ENCODE data around the gene GALNT13.

GRCh38 chr2:154381931-154382794 is 510.4 kb downstream of the GALNT13 start:
- TF ChIP-seq, protein P1, sequence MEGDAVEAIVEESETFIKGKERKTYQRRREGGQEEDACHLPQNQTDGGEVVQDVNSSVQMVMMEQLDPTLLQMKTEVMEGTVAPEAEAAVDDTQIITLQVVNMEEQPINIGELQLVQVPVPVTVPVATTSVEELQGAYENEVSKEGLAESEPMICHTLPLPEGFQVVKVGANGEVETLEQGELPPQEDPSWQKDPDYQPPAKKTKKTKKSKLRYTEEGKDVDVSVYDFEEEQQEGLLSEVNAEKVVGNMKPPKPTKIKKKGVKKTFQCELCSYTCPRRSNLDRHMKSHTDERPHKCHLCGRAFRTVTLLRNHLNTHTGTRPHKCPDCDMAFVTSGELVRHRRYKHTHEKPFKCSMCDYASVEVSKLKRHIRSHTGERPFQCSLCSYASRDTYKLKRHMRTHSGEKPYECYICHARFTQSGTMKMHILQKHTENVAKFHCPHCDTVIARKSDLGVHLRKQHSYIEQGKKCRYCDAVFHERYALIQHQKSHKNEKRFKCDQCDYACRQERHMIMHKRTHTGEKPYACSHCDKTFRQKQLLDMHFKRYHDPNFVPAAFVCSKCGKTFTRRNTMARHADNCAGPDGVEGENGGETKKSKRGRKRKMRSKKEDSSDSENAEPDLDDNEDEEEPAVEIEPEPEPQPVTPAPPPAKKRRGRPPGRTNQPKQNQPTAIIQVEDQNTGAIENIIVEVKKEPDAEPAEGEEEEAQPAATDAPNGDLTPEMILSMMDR (conservative IDR thresholded peaks at IDR 0.05; ENCODE audit: low read length) = no peak
- TF ChIP-seq EZH2phosphoT487 (IDR thresholded peaks at IDR 0.05; ENCODE audit: borderline replicate concordance) = no peak
